ENCODE measurements around the gene PAH.

The PAH gene

GRCh38 chr12:102912258-102912657, 4.8 kb downstream of the PAH start:
- DNase-seq (ENCODE audit: low spot score) = no peak
- Histone ChIP-seq H3K4me3 (no peak overlapping the region), H3K27ac (no peak overlapping the region)
- no peak for TF ChIP-seq CTCF (IDR thresholded peaks at IDR 0.05)

- Histone ChIP-seq H3K27ac (no peak overlapping the region), H3K4me3 (no peak overlapping the region)
- no peak for TF ChIP-seq CTCF (IDR thresholded peaks at IDR 0.05)
- no peak for DNase-seq (ENCODE audit: low spot score)
Measured at GRCh38 chr12:102911320-102911719, 5.7 kb downstream of the PAH start.

- no peak overlapping the region for H3K27ac ChIP-seq
- no peak for DNase-seq (ENCODE audit: low spot score)
- no peak overlapping the region for H3K4me3 ChIP-seq
- no peak for TF ChIP-seq CTCF (IDR thresholded peaks at IDR 0.05)
Measured at GRCh38 chr12:102910792-102911191, 6.3 kb downstream of the PAH start.

- TF ChIP-seq CTCF (IDR thresholded peaks at IDR 0.05) = no peak
- Histone ChIP-seq H3K27ac (no peak overlapping the region), H3K4me3 (no peak overlapping the region)
- no peak for DNase-seq (ENCODE audit: low spot score)
Measured at GRCh38 chr12:102910137-102910536, 6.9 kb downstream of the PAH start.

GRCh38 chr12:102907918-102908317, 9.1 kb downstream of the PAH start:
- TF ChIP-seq CTCF (IDR thresholded peaks at IDR 0.05) = no peak
- H3K27ac ChIP-seq = no peak overlapping the region
- H3K4me3 ChIP-seq = no peak overlapping the region
- DNase-seq (ENCODE audit: low spot score) = no peak

GRCh38 chr12:102905229-102905628, 11.8 kb downstream of the PAH start:
- no peak overlapping the region for H3K4me3 ChIP-seq
- TF ChIP-seq CTCF (IDR thresholded peaks at IDR 0.05) = no peak
- H3K27ac ChIP-seq = no peak overlapping the region
- no peak for DNase-seq (ENCODE audit: low spot score)

GRCh38 chr12:102903337-102904007, 13.6 kb downstream of the PAH start:
- no peak overlapping the region for H3K4me3 ChIP-seq
- DNase-seq (ENCODE audit: low spot score) = no peak
- no peak for TF ChIP-seq CTCF (IDR thresholded peaks at IDR 0.05)
- no peak overlapping the region for H3K27ac ChIP-seq
